Muscle layer of duodenum (tissue), 2 donors: Measurements from ENCODE around the gene NPM1.

ENCODE experiments used
- H3K27ac ChIP-seq: one replicate; pipeline ENCODE4 v1.7.0; 2013; ENCODE audit warnings: mild to moderate bottlenecking, low read length
- H3K27me3 ChIP-seq: one replicate; pipeline ENCODE4 v1.7.0; 2013; ENCODE audit warnings: low read depth, mild to moderate bottlenecking, control low read depth, low read length
- H3K36me3 ChIP-seq, 2 donors: one replicate each; pipeline ENCODE4 v1.7.0; 2013; ENCODE audit warnings: low read length in 2 of 2, control low read depth in 1 of 2, mild to moderate bottlenecking in 1 of 2; ENCODE audit not compliant: insufficient read depth in 2 of 2, control insufficient read depth in 1 of 2
- H3K4me1 ChIP-seq, 2 donors: one replicate each; pipeline ENCODE4 v1.7.0; 2013; ENCODE audit warnings: low read length in 2 of 2, mild to moderate bottlenecking in 2 of 2, control low read depth in 1 of 2, moderate library complexity in 1 of 2; ENCODE audit not compliant: insufficient read depth in 2 of 2, control insufficient read depth in 1 of 2
- H3K4me3 ChIP-seq, 2 donors: one replicate each; pipeline ENCODE4 v1.7.0; 2013; ENCODE audit warnings: low read length in 2 of 2, low read depth in 1 of 2, mild to moderate bottlenecking in 1 of 2
- H3K9me3 ChIP-seq, 2 donors: one replicate each; pipeline ENCODE4 v1.7.0; 2013; ENCODE audit warnings: low read length in 2 of 2, control low read depth in 1 of 2, mild to moderate bottlenecking in 1 of 2; ENCODE audit not compliant: control insufficient read depth in 1 of 2
- donor health status: healthy.

The NPM1 gene

DNA sequence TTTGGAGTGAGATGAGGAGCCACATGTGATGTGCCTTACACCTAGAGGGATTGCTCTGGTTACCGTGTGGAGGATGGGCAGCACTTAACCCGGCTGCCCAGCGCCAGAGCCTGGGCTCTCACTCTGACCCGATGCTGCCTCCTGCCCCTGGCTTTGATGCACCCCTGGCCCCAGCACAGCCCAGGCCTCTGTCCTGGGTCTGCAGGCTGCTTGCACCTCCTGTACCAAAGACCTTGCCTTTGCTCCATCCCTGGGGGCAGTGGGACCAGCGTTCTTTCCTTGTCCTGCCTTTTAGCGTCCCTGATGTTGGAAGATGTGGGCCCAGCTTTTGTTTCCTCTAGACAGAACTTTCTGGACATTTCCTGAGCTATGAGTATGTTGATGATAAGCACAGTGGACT lies 72.2 kb downstream of the NPM1 start:
- no peaks in the 10 kb centered on the region for H3K4me1 ChIP-seq
- no peak overlapping the region for H3K4me3 ChIP-seq
- no peaks in the 10 kb centered on the region for H3K27me3 ChIP-seq
- no peaks in the 10 kb centered on the region for H3K9me3 ChIP-seq
- no peak overlapping the region for H3K27ac ChIP-seq
- no peaks in the 10 kb centered on the region for H3K36me3 ChIP-seq
